Esophagus mucosa (tissue), 1 donor: Measurements from ENCODE around the gene CCDC88C. TPM values are rescaled to one million over a fixed set of nuclear protein-coding genes. Genes with fewer than 3 reads are reported as not detected.

Experiments used
- ATAC-seq: fragments of 200-7000 bp; cut with Tn5 transposase; one replicate; pipeline ENCODE4 v1.9.1; 2020
- total RNA-seq: library from RNA; stranded (reverse); gene quantifications from one replicate; pipeline ENCODE4 v1.2.4, GENCODE V29; 2023
- donor health status: DM: yes; HTN: yes; CAD: no.

Gene CCDC88C
- total RNA-seq, 1 donor from 2014 or later, result 26.7 TPM

DNA sequence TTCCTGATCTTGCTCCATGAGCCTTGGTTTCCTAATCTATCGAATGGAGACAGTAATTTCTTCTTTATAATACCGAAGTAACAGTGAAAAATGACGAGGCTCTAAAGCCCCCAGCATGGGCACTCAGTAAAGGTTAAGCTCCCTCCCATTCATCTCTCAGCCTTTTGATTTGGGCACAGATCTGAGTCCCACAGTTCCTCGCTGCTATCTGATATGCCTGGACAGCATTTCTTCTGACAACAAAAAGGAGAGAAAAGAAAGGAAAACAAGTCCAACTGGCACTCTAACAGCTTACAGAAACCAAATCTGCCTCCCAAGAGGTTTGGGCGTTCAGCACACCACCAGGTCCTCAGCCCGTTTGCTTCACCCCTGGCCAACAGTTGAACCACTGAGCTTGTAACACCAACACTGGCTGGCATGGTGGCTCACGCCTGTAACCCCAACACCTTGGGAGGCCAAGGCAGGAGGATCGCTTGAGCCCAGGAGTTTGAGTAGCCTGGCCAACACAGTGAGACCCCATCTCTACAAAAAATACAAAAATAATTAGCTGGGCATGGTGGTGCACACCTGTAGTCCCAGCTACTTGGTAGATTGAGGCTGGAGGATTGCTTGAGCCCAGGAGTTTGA is 19.5 kb downstream of the CCDC88C start:
- no peak for ATAC-seq

DNA sequence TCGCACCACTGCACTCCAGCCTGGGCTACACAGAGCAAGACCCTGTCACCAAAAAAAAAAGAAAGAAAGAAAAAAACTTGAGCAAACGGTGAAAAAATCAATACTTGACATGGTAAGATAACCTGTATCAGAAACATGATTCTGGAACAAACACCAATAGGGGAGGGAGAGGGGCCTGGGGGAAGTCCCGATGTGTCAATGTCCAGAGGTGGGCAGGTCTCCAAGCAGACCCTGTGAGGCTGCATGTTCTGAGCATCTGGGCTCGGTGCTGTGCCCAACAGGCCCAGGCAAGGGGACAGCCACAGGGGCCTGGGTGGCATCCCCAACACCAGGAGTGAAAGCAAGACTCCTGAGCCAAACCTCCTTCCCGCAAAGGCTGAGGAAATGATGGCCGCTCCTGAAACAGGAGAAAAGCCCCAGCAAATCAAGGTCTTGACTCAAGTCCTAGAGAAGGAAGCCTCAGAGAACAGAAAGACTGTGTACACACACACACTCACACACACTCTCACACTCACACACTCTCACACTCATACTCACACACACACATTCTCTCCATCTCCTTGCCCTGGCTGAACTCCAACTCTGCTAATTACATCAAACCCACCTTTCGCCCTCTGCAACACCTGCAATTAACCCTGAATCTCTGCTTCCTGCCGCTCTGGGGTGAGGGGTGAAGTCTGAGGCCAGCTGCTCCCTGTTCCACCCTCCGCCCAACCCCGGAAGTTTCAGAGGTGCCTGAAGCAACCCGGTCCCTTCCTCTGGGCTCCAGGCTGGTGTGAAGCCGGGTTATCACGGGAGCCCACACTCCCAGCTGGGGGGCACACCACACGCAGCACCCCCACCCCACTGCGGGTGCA is 20.4 kb downstream of the CCDC88C start:
- ATAC-seq, result peak; percentile 70

DNA sequence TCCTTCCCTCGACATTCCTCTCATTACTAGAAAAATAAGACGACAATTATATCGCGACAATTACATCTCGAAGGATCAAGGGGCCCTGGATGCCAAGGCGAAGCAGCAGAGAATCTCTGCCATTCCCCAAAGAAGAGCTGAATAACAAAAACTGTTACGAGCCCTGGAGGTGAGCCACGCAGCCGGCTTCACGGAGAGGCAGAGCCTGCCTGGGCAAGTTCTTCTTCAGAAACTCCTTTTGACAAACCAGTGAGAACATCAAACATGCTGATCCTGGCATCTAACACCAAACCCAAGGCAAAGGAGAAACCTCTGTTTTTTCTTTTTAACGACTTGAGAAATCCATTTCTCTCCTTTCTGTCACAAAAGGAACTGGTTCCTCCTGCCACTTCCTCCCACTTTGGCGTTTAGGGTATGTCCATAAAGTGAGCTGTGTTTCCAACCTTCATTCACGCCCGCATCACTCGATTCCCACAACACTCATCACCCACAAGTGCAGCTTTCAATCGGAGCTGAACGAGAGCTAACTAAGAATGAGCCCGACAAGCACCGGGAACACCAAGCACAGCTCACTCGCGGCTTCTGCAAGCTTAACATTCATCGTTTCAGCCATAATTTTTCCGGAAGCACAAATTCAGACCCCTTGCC is 21.5 kb downstream of the CCDC88C start:
- ATAC-seq, result peak; percentile 46

DNA sequence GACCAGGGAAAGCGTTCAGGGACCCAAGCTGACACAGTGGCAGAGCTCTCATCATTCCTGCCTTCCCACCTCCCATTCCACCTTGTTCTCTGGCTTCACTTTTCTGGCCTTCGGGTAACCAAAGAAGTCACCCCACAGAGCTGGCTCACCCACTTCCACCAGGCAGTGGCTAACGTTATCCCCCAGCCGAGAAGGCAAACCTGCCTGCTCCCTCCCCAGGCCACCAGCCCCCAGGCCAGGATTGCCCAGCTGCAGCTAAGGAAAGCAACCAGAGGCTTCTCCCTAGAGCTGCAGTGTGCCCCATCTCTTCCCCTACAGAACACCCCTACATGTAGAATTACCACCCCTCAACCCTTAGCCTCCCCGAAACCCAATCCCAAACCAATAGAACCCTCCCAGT is 22.2 kb downstream of the CCDC88C start:
- ATAC-seq, result no peak

DNA sequence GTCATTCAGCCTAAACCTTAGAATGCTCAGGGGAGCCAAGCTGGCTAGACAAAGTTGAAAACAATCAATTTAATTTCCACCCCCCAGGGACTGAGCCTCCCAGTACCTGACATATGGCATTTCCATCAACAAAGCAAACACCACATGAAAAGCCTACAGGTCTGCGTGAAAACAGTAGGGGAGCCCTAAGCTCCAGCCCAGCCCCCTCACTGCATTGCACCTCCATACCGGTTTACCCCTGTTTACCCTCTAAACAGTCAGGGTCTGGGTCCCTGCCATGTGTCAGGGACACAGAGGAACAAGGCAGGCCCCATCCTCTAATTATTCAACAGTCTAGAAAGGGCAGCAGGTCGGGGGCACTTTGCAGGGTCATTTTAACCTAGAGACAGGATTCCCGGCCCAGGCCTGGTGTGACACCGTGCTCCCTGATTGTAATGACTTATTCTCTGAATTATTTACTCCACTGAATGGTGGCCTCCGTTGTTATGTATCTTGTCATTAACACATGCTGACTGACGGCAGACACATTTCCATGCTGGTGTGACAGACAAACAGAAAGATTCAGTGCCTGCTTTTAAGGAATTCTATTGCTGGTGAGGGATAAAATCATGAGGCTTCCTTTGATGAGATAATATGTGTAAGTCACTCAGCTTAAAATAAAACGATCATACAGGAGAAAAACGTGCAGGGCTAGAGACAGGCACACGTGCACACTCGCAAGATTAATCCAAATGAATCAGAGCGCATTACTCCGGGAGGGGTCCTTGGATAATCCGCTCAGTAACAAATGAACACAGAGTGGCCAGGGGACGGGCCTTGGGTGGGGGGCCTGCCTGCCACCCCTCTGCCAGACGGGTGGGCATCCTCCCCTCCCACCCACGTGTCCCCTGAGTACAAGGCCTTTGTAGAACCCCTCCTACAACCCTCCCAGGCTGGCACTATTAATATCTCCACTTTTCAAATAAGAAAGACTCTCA is 23.2 kb downstream of the CCDC88C start:
- no peak for ATAC-seq

DNA sequence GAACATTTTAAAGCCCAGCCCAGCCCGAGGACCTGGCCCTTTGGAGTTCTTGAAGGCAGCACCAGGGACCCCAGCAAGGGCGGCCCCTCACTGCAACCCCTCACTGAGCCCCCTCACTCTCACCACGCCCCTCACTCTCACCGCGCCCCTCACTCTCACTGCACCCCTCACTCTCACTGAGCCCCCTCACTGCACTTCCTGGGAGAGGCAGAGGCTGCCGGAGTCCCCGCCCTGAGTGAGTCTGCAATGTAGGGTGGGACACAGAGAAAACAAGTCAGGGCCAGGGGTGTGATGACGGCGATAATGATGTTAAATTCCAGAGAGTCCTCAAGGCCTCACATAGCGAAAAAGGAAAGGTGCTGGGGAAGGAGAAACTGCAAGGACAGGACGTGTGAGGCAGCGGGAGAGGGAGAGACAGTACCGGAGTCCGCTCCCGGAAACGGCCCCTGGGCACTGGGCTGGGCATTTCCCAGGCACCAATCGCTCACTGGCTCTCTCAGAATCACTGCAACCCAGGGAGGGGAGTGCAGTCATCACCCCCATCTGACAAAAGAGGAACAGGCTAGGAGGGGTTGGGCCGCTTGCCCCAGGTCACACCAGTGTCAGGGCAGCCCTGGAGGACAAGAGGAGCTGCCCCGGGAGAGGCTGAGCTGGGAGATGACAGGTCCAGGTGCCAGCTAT is 24.9 kb downstream of the CCDC88C start:
- peak; percentile 69 for ATAC-seq

DNA sequence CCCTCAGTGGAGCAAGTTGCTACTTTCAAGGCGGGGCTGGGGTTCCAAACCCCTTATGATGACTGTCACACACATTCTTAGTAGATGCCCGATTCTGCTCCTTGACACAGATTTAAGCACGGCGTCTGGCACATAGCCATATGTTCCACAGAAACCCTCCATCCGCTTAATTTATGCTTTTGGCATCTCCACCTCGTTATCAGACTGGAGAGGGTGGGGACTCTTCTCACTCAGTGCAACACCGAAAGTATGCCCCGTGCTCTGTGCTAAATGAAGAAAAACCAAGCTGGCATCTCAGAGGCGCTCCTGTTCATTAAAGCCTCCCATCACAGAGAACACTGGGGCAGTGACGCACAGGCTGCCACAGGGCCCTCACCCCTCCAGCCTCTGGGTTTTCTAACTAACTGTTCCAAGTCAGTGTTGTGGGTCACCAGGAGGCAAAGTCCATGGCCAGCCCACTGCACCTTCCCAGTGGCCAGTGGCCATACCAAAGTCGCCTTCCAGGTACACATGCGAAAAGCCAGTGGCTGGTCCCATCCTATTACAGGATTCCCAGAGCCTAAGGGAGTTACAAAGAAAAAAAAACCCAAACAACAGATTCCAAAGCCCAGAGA is 27.3 kb downstream of the CCDC88C start:
- no peak for ATAC-seq

DNA sequence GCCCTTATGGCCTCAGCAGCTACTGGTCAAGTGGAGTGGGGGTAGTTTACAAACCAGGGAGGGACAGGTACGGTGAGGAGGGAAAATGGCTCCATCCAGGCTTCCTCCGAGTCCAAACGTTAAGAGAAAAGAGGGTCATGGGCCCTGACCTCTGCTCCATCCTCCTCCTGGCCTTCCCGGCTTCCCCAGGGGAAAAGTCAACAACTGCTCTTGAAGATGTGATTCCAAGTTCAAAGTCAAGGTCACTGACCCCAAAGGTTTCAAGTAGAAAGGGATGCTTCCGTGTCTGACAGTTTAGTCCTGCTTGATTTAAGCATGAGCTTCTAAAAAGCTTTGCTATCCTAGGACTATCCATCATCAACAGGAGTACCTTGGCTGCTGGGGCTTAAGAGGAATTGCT is 28.5 kb downstream of the CCDC88C start:
- no peak for ATAC-seq

DNA sequence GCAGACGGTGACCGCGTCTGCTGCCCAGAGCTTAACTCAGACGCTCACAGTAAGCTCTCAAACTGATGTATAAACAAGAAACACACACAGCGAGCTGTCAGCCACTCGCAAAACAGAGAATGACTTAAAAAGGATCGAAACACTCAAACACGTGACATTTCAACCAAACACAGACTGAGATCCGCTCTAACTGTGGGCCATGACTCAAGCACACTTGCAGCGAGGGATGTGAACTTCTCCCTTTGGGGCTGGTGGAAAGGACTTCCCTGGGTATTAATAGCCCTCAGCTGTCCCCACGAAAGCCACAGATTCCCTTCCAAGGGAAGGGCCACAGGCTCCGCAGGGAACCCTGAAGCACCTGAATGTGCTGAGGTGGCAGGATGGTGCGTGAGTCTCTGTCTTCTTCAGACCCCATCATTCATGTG is 29.1 kb downstream of the CCDC88C start:
- ATAC-seq, result no peak

DNA sequence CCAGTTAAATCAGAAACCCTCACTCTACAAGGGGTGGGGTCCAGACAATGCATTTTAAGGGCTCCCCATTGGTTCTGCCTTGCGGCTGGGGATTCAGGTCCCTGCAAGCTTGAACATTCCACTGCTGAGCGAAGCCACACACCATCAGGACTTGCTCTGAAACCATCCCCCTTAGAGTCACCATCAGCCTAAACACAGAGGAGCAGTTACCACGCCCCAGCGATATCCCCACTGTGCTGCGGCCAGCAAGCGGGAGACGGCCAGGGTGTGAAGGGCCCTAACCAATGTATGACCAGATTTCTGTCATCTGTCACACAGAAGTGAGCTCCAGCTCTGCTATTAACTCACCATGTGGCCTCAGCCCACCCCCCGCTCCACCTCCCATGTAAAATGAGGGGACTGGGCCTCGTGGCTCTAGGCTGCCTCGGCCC is 29.7 kb downstream of the CCDC88C start:
- ATAC-seq, result peak; percentile 40

DNA sequence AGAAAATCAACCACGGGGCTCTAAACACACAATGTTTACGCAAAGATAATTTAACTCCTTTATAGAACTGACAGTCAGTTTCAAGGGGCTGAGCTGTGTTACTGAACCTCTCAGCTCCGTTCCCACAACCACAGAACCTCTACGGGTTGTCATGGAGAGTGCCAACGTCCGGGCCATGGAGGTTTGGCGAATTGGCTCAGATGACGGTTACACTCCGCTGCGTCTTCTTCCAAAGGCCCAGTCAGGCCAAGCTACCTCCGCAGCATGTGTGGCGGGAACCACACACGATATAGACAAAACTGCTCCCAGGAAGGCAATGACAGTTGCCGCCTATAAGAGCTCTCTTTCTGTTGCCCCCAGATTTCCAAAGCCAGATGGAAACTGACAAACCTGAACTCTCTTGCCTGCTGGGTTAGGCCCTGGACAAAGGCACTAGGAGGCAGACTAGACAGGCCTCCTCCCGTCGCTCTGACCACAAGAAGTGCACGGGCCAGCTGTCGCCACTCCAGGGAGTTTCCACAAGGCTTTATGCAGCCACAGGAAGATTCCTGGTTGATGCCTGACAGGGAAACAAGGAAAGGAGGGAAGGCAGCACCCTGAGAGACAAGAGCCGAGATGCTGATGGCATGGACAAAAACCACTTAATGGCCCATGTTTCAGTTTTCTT is 30.3 kb downstream of the CCDC88C start:
- ATAC-seq, result no peak

DNA sequence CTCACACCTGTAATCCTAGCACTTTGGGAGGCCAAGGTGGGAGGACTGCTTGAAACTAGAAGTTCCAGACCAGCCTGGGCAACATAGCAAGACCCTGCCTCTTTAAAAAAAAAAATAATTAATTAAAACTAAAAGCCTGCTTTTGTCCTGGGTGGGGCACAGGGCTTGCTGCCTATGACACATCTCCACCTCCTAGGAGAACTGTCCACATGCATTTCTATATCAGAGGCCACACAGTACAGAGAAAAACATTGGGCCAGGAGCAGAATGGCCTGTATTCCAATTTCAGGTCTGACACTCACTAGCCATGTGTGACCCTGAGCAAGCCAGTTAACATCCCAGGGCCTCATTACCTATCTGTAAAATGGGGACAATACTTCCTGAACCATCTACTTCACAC is 31.9 kb downstream of the CCDC88C start:
- peak; percentile 22 for ATAC-seq

DNA sequence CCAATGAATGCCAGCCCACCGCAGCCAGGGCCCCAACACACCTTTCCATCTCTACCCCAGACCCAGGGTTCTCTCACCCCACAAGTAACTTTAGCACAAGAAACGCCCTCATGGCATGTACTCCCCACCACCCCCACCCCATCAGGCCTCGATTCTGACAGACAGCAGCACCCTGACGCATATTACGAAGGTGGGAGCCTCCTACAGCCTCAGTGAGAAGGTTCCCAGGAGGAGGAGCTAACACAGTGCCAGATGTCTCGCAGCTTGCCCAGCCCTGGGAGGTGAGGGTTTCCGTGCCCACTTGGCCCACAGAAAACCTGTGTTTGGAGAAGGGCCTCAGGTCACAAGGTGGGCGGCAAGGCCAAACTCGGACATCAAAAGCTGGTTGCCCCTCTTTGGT is 32.4 kb downstream of the CCDC88C start:
- ATAC-seq, result no peak

DNA sequence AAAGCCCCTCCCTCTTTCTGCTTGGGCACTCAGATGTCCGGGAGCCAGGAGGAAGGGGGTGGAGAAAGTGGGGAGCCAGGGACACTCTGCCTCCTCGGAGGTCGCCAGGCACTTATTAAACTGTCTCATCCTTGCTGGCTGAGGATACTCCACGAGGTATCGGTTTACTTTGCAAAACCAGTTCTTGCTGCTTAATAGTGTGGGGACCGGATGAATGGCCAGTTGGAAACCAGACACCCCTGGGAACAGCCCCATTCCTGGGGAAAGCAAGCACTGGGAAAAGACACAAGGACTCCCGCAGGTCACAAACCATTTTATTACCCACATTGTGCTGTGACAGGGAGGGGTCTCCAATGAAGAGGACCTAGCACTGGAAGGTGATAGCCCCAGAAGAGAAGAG is 34.2 kb downstream of the CCDC88C start:
- ATAC-seq, result no peak

DNA sequence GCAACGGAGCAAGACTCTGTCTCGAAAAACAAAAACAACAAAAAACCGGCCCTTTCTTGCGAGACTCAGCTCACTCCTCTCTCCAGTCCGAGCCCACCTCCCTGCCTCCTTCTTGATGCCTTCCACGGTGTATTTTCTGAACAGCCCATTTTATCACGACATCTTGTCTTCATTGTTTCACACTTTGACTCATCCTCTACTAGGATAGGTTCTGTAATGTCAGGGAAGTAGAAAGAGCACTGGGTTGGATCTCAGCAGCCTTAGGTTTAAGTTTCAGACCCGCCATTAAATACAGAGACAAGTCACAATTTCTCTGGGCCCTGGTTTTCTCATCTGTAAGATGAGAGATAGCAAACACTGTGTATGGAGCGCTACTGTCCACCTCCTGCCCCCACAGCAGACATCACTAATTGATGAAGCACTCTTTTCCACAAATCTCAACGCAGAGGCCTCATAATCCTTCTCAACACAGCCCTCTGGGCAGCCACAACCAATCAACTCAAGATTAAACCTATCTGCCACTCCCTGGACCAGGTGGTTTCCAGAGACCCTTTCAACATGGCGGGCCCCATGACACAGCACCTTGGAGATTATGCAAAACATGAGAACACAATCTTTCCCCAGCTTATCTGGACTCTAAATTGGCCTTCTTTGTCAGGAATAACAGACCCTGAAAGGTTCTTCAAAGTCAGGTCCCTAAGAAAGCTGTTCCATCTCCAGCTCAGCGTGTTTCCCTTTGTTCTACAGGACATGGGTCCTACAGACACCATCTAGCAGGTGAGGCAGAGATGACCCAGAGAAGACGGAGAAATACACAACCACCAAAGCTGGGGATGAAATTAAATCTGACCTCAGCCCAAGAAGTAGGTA is 35.6 kb downstream of the CCDC88C start:
- ATAC-seq, result no peak

DNA sequence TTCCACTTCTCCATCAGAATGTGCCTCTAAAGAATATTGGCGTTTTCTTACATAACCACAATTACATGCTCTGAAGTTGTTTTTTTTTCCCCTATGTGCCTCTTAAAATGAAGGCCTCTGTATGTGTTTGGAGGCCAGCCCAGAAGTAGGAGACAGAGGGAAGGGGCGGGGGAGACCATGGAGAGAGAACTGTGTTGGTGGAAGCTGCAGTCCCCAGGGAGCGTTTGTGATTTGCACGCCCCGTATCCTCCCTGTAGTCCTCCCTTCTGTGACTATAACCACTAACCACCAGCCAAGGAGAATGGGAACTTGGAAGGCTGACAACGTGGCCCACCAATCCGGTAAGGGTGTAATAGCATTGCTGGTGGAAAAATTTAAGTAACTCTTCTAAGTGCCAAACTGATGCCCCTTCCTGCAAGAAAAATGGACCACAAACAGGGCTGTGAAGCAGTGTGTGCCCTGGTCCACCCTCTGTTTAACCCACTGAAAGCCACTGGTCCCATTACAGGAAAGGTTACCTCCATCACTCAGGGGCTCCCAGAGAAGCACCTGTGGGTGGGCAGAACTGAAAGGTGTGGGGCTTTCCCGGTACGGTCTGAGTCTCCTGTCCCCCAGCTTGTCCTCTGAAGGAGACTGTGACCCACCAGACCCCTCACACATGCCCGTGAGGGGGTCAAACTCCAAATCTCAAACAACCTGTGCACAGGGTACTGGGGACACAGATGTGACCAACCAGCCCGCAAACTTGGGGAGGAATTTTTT is 36.8 kb downstream of the CCDC88C start:
- ATAC-seq, result no peak

DNA sequence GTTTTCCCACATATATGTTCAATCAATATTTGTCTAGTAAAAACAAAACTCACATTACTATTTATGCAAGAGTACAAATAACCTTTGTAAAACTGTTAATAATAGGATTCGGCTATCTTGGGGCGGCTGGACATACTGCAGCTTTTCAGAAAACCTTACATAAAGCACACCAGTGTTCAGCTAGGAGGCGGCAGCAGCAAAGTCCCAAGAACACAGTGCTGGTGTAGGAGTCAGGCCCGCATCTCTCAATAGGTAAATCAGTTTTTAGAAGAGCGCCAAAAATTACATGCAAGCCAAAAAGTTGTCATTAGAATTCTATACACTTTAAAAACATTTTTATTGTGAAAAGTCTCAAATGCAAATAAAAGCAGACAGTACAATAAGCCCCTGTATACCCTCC is 37.5 kb downstream of the CCDC88C start:
- ATAC-seq, result no peak

DNA sequence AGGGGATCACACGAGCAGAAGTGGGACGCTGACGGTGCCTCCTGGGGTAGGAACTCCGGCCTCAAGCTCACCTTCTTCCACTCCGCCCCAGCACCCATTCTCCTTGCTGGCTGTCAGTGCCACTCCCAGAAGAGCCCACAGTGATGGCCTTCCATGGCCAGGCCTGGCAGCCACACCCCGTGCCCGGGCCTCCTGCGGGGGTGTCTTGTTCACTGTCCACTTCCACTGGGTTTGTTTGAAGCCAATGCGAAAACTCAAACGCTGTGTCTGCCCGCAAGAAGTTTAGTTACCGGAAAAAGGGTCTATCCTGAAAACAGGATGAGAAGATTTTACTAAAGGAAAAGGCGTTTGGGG is 38.1 kb downstream of the CCDC88C start:
- ATAC-seq, result no peak
